Activated CD8-positive, alpha-beta T cell treated with anti-CD3 and anti-CD28 coated beads for 36 hours (primary cell): ENCODE data around the gene TES. TPM values are rescaled to one million over a fixed set of nuclear protein-coding genes. Genes with fewer than 3 reads are reported as not detected.
"Not testable (repeated sequence)": the region's sequence is repeated elsewhere in the genome, so short reads cannot be mapped to it uniquely, and the experiment has no call there.

Source experiments
- ATAC-seq: fragments of 200-7000 bp; cut with Tn5 transposase; one replicate; pipeline ENCODE4 v1.10.0; 2021; ENCODE audit warnings: mild to moderate bottlenecking, moderate library complexity
- CTCF ChIA-PET: fragments of 350-600 bp; sonication (Branson Sonifier 250); formaldehyde crosslinking; loops from one replicate; lab custom pipeline; 2021; ENCODE audit warnings: antibody characterized with exemption; lab: Charles Lee
- POLR2A ChIA-PET: fragments of 350-600 bp; sonication (Branson Sonifier 250); formaldehyde crosslinking; loops from one replicate; lab custom pipeline; 2021; ENCODE audit warnings: antibody characterized with exemption; lab: Charles Lee
- DNase-seq: peaks from one replicate; pipeline ENCODE4 v3.0.0-alpha.2; 2020
- H3K27ac Mint-ChIP-seq: one replicate; pipeline ENCODE4 v1.8.0; 2021; ENCODE audit warnings: mild to moderate bottlenecking, mixed read lengths
- H3K27me3 Mint-ChIP-seq: one replicate; pipeline ENCODE4 v1.8.0; 2021; ENCODE audit warnings: mixed read lengths
- H3K36me3 Mint-ChIP-seq: one replicate; pipeline ENCODE4 v1.8.0; 2021; ENCODE audit warnings: low read depth, mixed read lengths
- H3K4me1 Mint-ChIP-seq: one replicate; pipeline ENCODE4 v1.8.0; 2021; ENCODE audit warnings: low read depth, mixed read lengths
- H3K4me3 Mint-ChIP-seq: one replicate; pipeline ENCODE4 v1.8.0; 2021; ENCODE audit warnings: mild to moderate bottlenecking, moderate library complexity, mixed read lengths
- H3K9me3 Mint-ChIP-seq: one replicate; pipeline ENCODE4 v1.8.0; 2021; ENCODE audit warnings: mixed read lengths
- CTCF ChIP-seq: fragments of 200-600 bp; IDR thresholded peaks from one replicate; pipeline ENCODE4 v1.8.0; 2022; ENCODE audit warnings: antibody characterized with exemption, mild to moderate bottlenecking
- intact Hi-C: fragments of 100-400 bp; cut with micrococcal nuclease; formaldehyde crosslinking; loops from one replicate; pipeline ENCODE4 v1.10.0; 2022
- total RNA-seq, 2 experiments: library from RNA; stranded (reverse); gene quantifications; one replicate each; pipeline ENCODE4 v1.2.3, GENCODE V29; 2021

TES gene
- total RNA-seq, 2 experiments from 2014 or later = 63.9 to 65.7 TPM

DNA sequence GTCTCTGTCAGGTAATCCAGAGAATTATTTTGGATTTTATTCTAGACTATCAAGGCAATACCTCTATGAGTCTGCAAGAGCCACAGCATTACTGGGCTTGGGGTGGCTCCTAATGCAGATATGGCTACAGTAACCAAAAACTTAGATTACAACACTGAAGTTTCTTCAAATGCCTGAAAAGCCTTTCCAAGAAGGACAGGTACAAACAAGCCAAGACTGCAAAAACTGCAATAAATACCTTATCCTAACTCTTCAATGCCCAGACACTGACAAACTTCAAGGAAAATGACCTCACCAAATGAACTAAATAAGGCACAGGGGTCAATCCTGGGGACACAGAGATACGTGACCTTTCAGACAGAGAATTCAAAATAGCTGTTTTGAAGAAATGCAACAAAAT is 82.0 kb downstream of the TES start:
- Mint-ChIP-seq H3K27ac (no peak overlapping the region), H3K4me1 (no peaks in the 10 kb centered on the region), H3K4me3 (no peak overlapping the region), H3K36me3 (no peaks in the 10 kb centered on the region), H3K27me3 (peaks cover 18% of the 10 kb centered on the region), H3K9me3 (peaks cover 5% of the 10 kb centered on the region)
- no peak for ATAC-seq
- TF ChIP-seq CTCF = no peak
- ChIA-PET POLR2A (no interaction called here), CTCF (no interaction called here)
- intact Hi-C loops = no loop called here
- DNase-seq = no peak

GRCh38 chr7:116293139-116293538 is 82.8 kb downstream of the TES start:
- Mint-ChIP-seq H3K9me3 (peaks cover 5% of the 10 kb centered on the region), H3K27me3 (peaks cover 16% of the 10 kb centered on the region), H3K4me1 (no peaks in the 10 kb centered on the region), H3K27ac (no peak overlapping the region), H3K36me3 (no peaks in the 10 kb centered on the region), H3K4me3 (no peak overlapping the region)
- ChIA-PET POLR2A (no interaction called here), CTCF (interaction anchor here (1.1 kb wide), 1 partner anchor 34 kb away, joined by 3 read pairs; no protein-coding TSS in a partner anchor)
- intact Hi-C loops = no loop called here
- no peak for ATAC-seq
- no peak for TF ChIP-seq CTCF
- DNase-seq = no peak

GRCh38 chr7:116293633-116294032 is 83.3 kb downstream of the TES start:
- Mint-ChIP-seq H3K4me1 (no peaks in the 10 kb centered on the region), H3K9me3 (peaks cover 5% of the 10 kb centered on the region), H3K27ac (no peak overlapping the region), H3K36me3 (no peaks in the 10 kb centered on the region), H3K27me3 (peaks cover 15% of the 10 kb centered on the region), H3K4me3 (no peak overlapping the region)
- CTCF ChIA-PET = interaction anchor here (1.1 kb wide), 1 partner anchor 34 kb away, joined by 3 read pairs; no protein-coding TSS in a partner anchor
- POLR2A ChIA-PET = no interaction called here
- ATAC-seq (no peak), DNase-seq (no peak)
- no peak for TF ChIP-seq CTCF
- intact Hi-C loops = no loop called here

DNA sequence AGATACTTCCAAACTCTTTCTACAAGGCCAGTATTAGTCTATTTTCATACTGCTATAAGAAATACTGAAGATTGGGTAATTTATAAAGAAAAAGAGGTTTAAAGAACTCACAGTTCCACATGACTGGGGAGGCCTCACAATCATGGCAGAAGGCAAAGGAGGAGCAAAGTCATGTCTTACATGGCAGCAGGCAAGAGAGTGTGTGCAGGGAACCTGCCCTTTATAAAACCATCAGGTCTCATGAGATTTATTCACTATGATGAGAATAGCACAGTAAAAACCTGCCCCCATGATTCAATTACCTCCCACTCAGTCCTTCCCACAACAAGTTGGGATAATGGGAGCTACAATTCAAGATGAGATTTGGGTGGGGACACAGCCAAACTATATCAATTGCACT is 85.6 kb downstream of the TES start:
- H3K36me3 Mint-ChIP-seq, POLR2A ChIA-PET, H3K4me1 Mint-ChIP-seq, H3K4me3 Mint-ChIP-seq, H3K27ac Mint-ChIP-seq, intact Hi-C loops, DNase-seq, ATAC-seq, CTCF ChIA-PET, H3K9me3 Mint-ChIP-seq: not testable (repeated sequence)
- H3K27me3 Mint-ChIP-seq = peaks cover 16% of the 10 kb centered on the region

DNA sequence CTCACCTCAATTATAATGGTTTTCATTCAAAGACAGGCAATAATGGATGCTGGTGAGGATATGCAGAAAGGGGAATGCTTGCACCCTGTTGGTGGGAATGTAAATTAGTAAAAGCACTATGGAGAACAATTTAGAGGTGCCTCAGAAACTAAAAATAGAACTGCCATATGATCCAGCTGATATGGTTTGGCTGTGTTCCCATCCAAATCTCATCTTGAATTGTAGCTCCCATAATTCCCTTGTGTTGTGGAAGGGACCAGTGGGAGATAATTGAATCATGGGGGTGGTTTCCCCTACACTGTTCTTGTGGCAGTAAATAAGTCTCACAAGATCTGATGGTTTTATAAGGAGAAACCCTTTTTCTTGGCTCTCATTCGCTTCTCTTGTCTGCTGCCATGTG is 87.7 kb downstream of the TES start:
- ChIA-PET CTCF (no interaction called here), POLR2A (no interaction called here)
- peaks cover 13% of the 10 kb centered on the region for H3K27me3 Mint-ChIP-seq
- no peak overlapping the region for H3K27ac Mint-ChIP-seq
- H3K4me3 Mint-ChIP-seq = no peak overlapping the region
- intact Hi-C loops = no loop called here
- H3K36me3 Mint-ChIP-seq = no peaks in the 10 kb centered on the region
- no peak for TF ChIP-seq CTCF
- DNase-seq (no peak), ATAC-seq (no peak)
- no peaks in the 10 kb centered on the region for H3K4me1 Mint-ChIP-seq
- no peaks in the 10 kb centered on the region for H3K9me3 Mint-ChIP-seq

DNA sequence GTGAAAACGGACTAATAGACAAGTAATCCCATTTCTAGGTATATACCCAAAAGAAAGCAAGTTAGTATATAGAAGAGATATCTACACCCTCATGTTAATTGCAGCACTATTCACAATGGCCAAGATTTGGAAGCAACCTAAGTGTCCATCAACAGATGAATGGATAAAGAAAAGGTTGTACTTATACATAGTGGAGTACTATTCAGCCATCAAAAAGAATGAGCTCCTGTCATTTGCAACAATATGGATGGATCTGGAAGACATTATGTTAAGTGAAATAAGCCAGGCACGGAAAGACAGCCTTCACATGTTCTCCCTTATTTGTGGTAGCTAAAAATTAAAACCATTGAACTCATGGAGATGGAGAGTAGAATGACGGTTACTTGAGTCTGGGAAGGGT is 88.2 kb downstream of the TES start:
- CTCF ChIA-PET = no interaction called here
- no peak for TF ChIP-seq CTCF
- DNase-seq = no peak
- H3K27ac Mint-ChIP-seq = no peak overlapping the region
- no peak for ATAC-seq
- H3K4me1 Mint-ChIP-seq = no peaks in the 10 kb centered on the region
- H3K36me3 Mint-ChIP-seq = no peaks in the 10 kb centered on the region
- no peak overlapping the region for H3K4me3 Mint-ChIP-seq
- intact Hi-C loops = no loop called here
- H3K9me3 Mint-ChIP-seq = no peaks in the 10 kb centered on the region
- POLR2A ChIA-PET = no interaction called here
- H3K27me3 Mint-ChIP-seq = peaks cover 13% of the 10 kb centered on the region
